WTC11 (cell line): Measurements from ENCODE around the gene RBL1.

Experiments used
- ATF3 ChIP-seq: sonication (generic); formaldehyde crosslinking; conservative IDR thresholded peaks from 2 replicates; pipeline ENCODE4 v1.8.1; 2022; ENCODE audit warnings: mild to moderate bottlenecking, missing genetic modification reagents
- CREB1 ChIP-seq: sonication (generic); formaldehyde crosslinking; IDR thresholded peaks from 2 replicates; pipeline ENCODE4 v1.8.0; 2023; ENCODE audit warnings: mild to moderate bottlenecking, missing genetic modification reagents
- CTCF ChIP-seq: fragments of 200-600 bp; IDR thresholded peaks from 2 replicates; pipeline ENCODE4 v1.8.0; 2022; ENCODE audit warnings: antibody characterized with exemption
- ESRRA ChIP-seq: sonication (generic); formaldehyde crosslinking; IDR thresholded peaks from 2 replicates; pipeline ENCODE4 v1.8.1; 2022; ENCODE audit warnings: mild to moderate bottlenecking, missing genetic modification reagents, borderline replicate concordance
- FOXJ3 ChIP-seq: sonication (generic); formaldehyde crosslinking; IDR thresholded peaks from 2 replicates; pipeline ENCODE4 v1.9.0; 2021; ENCODE audit warnings: missing genetic modification reagents, mild to moderate bottlenecking, borderline replicate concordance
- FOXK1 ChIP-seq: sonication (generic); formaldehyde crosslinking; IDR thresholded peaks from 2 replicates; pipeline ENCODE4 v1.8.0; 2022; ENCODE audit warnings: mild to moderate bottlenecking, moderate library complexity, missing genetic modification reagents
- IRF1 ChIP-seq: sonication (generic); formaldehyde crosslinking; IDR thresholded peaks from 2 replicates; pipeline ENCODE4 v1.8.0; 2023; ENCODE audit warnings: missing genetic modification reagents
- IRF2 ChIP-seq: sonication (generic); formaldehyde crosslinking; IDR thresholded peaks from 2 replicates; pipeline ENCODE4 v1.8.0; 2022; ENCODE audit warnings: low read depth, missing genetic modification reagents, borderline replicate concordance
- JAZF1 ChIP-seq: fragments of 250-450 bp; sonication (Bioruptor Pico); IDR thresholded peaks from 2 replicates; pipeline ENCODE4 v1.9.0; 2021; ENCODE audit warnings: moderate library complexity, mild to moderate bottlenecking, inconsistent platforms
- NFYB ChIP-seq: sonication (generic); formaldehyde crosslinking; conservative IDR thresholded peaks from 2 replicates; pipeline ENCODE4 v1.8.0; 2022; ENCODE audit warnings: low read depth, missing genetic modification reagents
- SMAD3 ChIP-seq: sonication (generic); formaldehyde crosslinking; IDR thresholded peaks from 2 replicates; pipeline ENCODE4 v1.8.0; 2022; ENCODE audit warnings: missing genetic modification reagents, mild to moderate bottlenecking, borderline replicate concordance
- USF2 ChIP-seq: sonication (generic); formaldehyde crosslinking; IDR thresholded peaks from 2 replicates; pipeline ENCODE4 v1.8.1; 2023; ENCODE audit warnings: mild to moderate bottlenecking, missing genetic modification reagents, moderate library complexity
- ZNF281 ChIP-seq: sonication (generic); formaldehyde crosslinking; IDR thresholded peaks from 2 replicates; pipeline ENCODE4 v1.8.0; 2023; ENCODE audit warnings: mild to moderate bottlenecking, missing genetic modification reagents

- no peak for TF ChIP-seq CTCF
- 0 out of 2 replicates have a peak, but pooled peaks have one; percentile 32 for TF ChIP-seq USF2 (CRISPR knock-in tag)
- TF ChIP-seq ESRRA (CRISPR knock-in tag), result 0 out of 2 replicates have a peak, but pooled peaks have one; percentile 48
- no peak for TF ChIP-seq ATF3
- no peak for TF ChIP-seq JAZF1
- TF ChIP-seq FOXJ3 (CRISPR knock-in tag), result no peak
- no peak; the same call in 1 of the 2 replicates for TF ChIP-seq ZNF281 (CRISPR knock-in tag)
- 0 out of 2 replicates have a peak, but pooled peaks have one; percentile 39 for TF ChIP-seq IRF1 (CRISPR knock-in tag)
- TF ChIP-seq FOXK1 (CRISPR knock-in tag), result peak; percentile 70
- no peak for TF ChIP-seq CREB1 (CRISPR knock-in tag)
- no peak for TF ChIP-seq IRF2 (CRISPR knock-in tag)
- TF ChIP-seq NFYB, result no peak
- TF ChIP-seq SMAD3 (CRISPR knock-in tag), result no peak
Measured at GRCh38 chr20:37095599-37096414, at the start of gene RBL1.
